Activated effector memory CD4-positive, alpha-beta T cell treated with anti-CD3 and anti-CD28 coated beads, Interleukin-2, amount 50 U/mL, for 16 hours (primary cell): ENCODE measurements around the gene SETX.

ENCODE experiments used
- DNase-seq: peaks from one replicate; pipeline ENCODE4 v3.0.0-alpha.2; 2020

Gene SETX

GRCh38 chr9:132351404-132352045, 3.3 kb downstream of the SETX start:
- no peak for DNase-seq

GRCh38 chr9:132350861-132351315, 3.9 kb downstream of the SETX start:
- DNase-seq: no peak

DNA sequence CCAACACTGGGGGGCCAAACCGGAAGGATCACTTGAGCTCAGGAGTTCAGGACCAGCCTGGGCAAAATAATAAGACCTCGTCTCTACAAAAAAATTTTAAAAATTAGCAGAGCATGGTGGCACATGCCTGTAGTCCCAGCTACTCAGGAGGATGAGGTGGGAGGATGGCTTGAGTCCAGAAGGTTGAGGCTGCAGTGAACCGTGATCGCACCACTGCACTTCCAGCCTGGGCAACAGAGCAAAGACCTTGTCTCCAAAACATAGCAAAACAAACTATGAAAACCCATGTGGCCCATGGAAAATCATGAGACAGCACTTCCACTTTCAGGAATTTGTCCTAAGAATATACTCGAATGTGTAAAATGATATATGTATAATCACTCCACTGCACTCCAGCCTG, 6.1 kb downstream of the SETX start:
- no peak for DNase-seq

GRCh38 chr9:132346177-132346576, 8.6 kb downstream of the SETX start:
- DNase-seq: no peak

DNA sequence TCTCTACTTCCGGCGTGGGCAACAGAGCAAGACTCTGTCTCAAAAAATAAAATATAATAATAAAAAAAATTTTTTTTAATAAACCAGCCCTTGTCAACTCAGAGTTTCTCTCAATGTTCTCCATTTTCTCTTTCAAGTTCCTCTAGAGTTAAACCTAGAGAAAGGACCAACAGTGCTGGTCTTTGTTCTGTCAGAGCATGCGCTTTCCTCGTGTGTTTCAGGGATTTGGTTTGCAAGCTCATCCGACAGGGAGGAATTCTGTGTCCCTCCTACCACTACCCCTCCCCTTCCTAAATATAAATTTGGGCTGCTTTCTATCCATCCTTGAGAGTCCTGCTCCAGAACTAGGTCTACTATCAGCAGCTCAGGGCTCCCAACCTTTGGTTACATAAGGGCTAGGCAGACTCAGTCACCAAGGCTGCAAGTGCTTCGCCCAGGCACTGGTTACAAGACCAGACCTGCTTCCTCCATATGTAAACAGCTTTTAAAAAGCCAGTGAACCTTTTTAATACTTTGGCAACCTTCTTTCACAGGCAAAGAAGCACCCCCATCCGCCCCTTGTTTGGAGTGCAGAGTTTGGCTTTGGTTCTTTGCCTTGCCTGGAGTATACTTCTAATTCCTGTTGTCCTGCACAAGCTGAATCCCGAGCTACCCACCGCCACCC, 13.5 kb downstream of the SETX start:
- DNase-seq: no peak

GRCh38 chr9:132334364-132334763, 20.4 kb downstream of the SETX start:
- DNase-seq: no peak

DNA sequence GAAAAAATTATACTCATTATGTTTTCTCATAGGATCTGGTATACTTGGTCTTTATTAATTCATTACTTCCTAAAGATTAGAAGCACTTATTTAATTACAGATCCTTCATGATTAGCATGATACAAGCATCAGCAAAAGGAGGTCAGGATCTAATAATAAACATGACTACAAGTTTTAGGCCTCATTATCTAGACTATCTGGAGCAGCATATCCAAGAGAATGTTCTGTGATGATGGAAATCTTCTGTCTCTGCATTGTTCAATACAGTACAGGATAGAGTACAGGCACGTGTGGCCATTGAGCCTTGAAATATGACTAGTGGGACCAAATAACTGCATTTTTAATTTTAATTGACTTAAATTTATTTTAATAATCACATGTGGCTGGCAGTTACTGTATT, 21.2 kb downstream of the SETX start:
- no peak for DNase-seq

GRCh38 chr9:132328580-132328979, 26.2 kb downstream of the SETX start:
- no peak for DNase-seq

- DNase-seq: no peak
Observed at GRCh38 chr9:132327537-132327936, 27.2 kb downstream of the SETX start.

- no peak for DNase-seq
Observed at GRCh38 chr9:132324425-132324824, 30.4 kb downstream of the SETX start.

GRCh38 chr9:132319421-132320110, 35.2 kb downstream of the SETX start:
- DNase-seq: no peak

- DNase-seq: no peak
Observed at GRCh38 chr9:132312873-132313272, 41.9 kb downstream of the SETX start.

- DNase-seq: no peak
Observed at GRCh38 chr9:132312426-132312825, 42.4 kb downstream of the SETX start.

GRCh38 chr9:132311978-132312377, 42.8 kb downstream of the SETX start:
- DNase-seq: no peak

DNA sequence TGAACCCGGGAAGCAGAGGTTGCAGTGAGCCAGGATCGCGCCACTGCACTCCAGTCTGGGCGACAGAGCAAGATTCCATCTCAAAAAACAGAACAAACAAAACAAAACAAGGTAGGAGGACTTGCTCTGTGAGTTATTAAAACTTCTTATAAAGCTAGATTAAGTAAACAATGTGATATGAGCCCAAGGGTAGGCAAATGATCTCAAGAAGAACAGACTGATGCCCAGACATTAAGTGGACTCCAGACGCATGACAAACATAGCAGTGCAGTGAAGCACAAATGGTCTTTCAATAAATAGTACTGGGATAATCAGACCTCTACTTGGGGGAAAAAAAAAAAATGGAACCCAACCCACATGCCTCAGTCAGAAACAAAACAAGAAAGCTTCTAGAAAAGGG, 45.7 kb downstream of the SETX start:
- no peak for DNase-seq

- no peak for DNase-seq
Observed at GRCh38 chr9:132301521-132301920, 53.3 kb downstream of the SETX start.

- DNase-seq: no peak
Observed at GRCh38 chr9:132299221-132299620, 55.6 kb downstream of the SETX start.

DNA sequence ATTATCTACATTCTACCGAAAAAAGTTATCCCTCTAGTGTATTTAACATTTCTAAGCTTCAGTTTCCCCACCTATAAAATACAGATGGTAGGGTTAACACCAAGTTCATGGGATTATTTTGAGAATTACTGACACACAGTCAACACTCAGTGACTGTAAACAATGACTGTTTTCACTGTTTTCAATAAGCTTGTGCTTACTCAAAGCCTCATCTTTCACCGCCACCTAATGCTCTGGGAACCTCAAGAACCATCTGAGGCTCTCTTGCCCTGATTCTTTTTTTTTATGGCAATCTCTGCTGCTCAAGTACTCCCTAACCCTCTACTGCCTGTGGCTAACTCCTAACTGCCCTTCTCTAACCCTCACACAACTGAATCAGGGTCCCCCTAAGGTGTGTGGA, 59.6 kb downstream of the SETX start:
- DNase-seq: no peak

- DNase-seq: no peak
Observed at GRCh38 chr9:132293145-132293721, 61.6 kb downstream of the SETX start.

- no peak for DNase-seq
Observed at GRCh38 chr9:132288966-132289365, 65.8 kb downstream of the SETX start.

DNA sequence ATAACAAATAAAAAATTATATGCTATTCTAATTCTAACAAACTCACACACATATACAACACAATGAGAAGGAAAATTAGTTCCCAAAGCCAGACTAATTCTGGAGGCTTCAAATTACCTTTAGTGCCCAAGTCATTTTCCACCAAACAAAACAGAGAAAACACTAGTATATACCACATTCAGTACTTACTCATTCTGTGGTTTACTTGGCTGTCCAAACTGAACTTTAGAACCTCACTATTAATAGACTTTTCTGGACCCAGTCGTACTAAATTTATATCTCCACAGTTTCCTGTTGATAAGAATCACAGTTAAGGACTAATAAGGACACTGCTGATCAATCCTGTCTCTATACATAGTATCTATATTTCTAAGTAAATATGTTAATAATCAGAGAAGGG, 66.4 kb downstream of the SETX start:
- no peak for DNase-seq

DNA sequence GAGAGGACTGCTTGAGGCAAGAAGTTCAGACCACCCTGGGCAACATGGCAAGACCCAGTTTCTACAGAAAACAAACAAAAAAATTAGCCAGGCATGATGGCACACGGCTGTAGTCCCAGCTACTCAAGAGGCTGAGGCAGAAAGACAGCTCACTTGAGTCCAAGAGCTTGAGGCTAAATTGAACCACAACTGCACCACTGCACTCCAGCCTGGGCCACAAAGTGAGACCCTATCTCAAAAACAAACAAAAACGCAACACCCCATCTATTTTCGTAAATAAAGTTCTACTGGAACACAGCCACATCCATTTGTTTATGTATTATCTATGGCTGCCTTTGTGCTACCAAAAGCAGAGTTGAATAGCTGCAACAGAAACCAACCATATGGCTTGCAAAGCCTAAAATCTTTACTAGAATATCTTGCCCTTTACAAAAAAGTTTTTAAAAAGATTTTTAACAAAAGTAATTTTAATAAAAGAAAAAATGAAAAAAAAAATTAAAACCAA, 67.5 kb downstream of the SETX start:
- DNase-seq: no peak

GRCh38 chr9:132283863-132284262, 70.9 kb downstream of the SETX start:
- DNase-seq: no peak

GRCh38 chr9:132283165-132283564, 71.6 kb downstream of the SETX start:
- DNase-seq: no peak
